SHP77 treated with DMSO at 0.1 percent for 48 hours (cell line): ENCODE results near the gene ABCC11.

Experiments used
- DNase-seq: peaks from one replicate; lab custom pipeline; 2025; lab: John Stamatoyannopoulos, UW

The ABCC11 gene

DNA sequence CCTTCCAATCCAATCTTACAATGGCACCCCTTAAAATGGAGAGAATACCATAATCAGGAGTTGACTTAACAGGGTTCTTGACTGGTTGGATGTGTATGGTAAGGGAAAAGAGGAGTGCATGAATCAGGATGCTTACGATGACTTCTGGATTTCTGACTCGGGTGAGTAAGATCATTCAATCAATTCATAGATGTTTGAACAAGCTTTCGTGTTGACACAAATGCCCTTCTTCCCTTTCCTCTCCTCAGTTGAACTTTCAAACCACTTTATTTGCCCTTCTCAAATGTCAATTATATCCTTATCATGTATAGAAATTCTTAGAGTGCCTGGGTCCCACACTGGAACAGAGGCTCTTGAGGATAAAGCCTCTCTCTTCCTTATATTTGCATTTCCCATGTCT, 117.4 kb downstream of the ABCC11 start:
- no peak for DNase-seq

DNA sequence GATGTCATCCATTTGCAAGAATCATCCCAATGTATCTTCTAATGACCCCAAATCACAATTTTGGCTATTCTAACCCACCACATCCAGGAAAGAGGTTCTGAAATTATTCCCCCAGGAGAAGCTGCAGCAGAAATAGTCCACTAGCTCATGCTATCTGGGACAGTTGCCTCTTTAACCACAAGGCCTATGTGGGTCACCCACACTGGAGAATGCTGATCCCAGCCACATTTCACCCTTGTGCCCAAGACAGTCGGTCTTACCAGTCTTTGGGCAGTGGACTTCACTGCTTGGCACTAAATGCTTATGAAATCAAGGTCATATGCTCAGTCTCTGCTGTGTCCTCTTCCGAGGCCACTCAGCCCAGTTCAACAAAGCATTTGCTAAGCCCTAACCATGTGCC, 118.6 kb downstream of the ABCC11 start:
- DNase-seq: no peak

DNA sequence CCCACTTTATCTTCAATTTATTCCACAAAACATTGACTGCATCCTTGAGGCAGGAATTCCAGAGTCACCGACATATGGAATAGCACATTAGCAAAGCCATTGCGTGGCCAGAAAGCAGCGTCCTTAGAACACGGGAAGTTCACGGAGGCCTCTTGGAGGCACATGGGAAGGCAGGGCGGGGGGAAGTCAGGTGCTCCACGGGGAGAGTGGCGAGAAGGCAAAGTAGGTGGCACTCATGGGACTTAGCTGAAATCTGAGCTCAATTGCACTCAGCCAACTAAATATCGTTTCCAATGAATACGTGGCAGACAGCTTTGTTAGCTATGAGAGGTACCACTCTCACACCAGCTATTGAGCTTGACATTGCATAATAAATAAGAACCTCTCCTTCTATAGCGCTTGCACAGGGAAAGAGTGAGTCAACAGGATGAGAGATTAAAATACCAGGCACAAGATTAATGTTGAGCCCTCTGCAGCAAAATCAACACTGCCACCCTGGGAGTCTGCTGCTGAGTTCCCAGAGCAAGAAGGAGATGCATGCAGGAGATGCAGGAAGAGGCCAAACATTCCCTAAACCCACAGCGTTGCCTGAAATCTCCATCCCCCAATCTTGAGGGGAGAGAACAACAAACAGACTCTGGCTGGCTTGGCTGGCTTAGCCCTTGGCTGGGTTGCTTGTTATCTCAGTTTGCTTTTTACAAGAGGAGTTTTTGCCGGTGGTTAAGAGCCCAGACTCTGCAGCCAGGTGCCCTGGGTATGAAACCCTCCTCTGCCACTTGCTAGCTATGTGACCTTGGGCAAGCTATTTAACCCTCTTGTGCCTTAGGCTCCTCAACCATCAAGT, 120.3 kb downstream of the ABCC11 start:
- DNase-seq: no peak

- DNase-seq: no peak
Measured at GRCh38 chr16:48125888-48126287, 121.5 kb downstream of the ABCC11 start.

GRCh38 chr16:48124266-48124665, 123.1 kb downstream of the ABCC11 start:
- no peak for DNase-seq

- no peak for DNase-seq
Measured at GRCh38 chr16:48123104-48123788, 124.1 kb downstream of the ABCC11 start.

DNA sequence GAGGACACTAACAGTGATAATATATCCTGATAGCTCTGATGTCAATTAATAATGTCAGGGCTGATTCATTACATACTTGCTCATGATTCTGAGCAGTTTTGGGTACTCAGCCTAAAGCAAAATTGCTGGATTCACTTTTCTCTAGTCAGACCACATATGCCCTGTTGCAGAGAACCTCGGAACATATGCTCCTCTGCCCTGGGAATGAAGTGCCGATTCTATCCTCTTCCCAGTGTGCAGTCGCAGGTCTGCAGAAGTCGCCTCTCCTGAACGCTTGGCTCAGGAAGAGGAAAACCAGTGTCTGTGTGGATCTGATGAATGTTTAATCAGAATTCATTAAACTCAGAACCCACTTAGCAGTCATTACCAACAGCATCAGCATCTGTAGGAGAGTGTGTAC, 126.1 kb downstream of the ABCC11 start:
- DNase-seq: no peak

GRCh38 chr16:48118841-48119240, 128.5 kb downstream of the ABCC11 start:
- no peak for DNase-seq

- DNase-seq: peak; percentile 43
Measured at GRCh38 chr16:48117217-48118105, 129.9 kb downstream of the ABCC11 start.
